Adrenal gland (tissue), 12 donors: ENCODE data around the gene LRRC63. TPM values are rescaled to one million over a fixed set of nuclear protein-coding genes. Genes with fewer than 3 reads are reported as not detected.

Experiments
- DNase-seq, 7 donors: peaks; one replicate each; pipeline ENCODE4 v3.0.0-alpha.2; 2019 to 2020
- H3K27ac ChIP-seq, 5 donors: fragments of 200-600 bp; sonication (generic) in 4 of 5; 1 replicate in 3 of 5; 2 replicates in 2 of 5; pipeline versions ENCODE4 v1.5.1 to v1.8.0; 2016 to 2020; ENCODE audit warnings: mild to moderate bottlenecking in 1 of 5
- H3K27me3 ChIP-seq: fragments of 200-600 bp; 2 replicates; pipeline ENCODE4 v1.8.0; 2021
- H3K36me3 ChIP-seq, 2 donors: fragments of 200-600 bp; replicated peaks in 1 of 2; 1 replicate in 1 of 2; 2 replicates in 1 of 2; pipeline versions ENCODE4 v1.5.1 to v1.8.0; 2018 to 2022
- H3K4me1 ChIP-seq, 2 donors: fragments of 200-600 bp; replicated peaks in 1 of 2; 1 replicate in 1 of 2; 2 replicates in 1 of 2; pipeline versions ENCODE4 v1.5.1 to v1.8.0; 2018 to 2021
- H3K4me3 ChIP-seq, 4 donors: fragments of 200-600 bp; sonication (generic) in 3 of 4; one replicate each; pipeline ENCODE4 v1.5.1; 2016 to 2018
- H3K9me3 ChIP-seq, 3 donors: fragments of 200-600 bp; sonication (generic) in 1 of 3; replicated peaks in 1 of 3; 1 replicate in 2 of 3; 2 replicates in 1 of 3; pipeline versions ENCODE4 v1.5.1 to v1.8.0; 2016 to 2021
- CTCF ChIP-seq, 6 experiments: fragments of 450-650 bp in 4 of 6; fragments of 200-600 bp in 2 of 6; sonication (generic) in 1 of 6; IDR thresholded peaks; 1 replicate in 5 of 6; 2 replicates in 1 of 6; pipeline versions ENCODE4 v1.5.1 to v1.8.0; 2016 to 2021; ENCODE audit warnings: antibody characterized with exemption in 6 of 6, mild to moderate bottlenecking in 2 of 6, moderate library complexity in 1 of 6
- POLR2A ChIP-seq, 2 donors: fragments of 450-650 bp; IDR thresholded peaks; one replicate each; pipeline ENCODE4 v1.6.1; 2017; ENCODE audit warnings: antibody characterized with exemption in 2 of 2, mild to moderate bottlenecking in 2 of 2, moderate library complexity in 1 of 2
- WGBS, 4 donors: extraction: QIAGEN DNeasy Blood & Tissue Kit in 2 of 4; methylation state at CpG; one replicate each; pipeline versions ENCODE4 v1.1.5 to v1.1.7; 2013 to 2017; 5-methylcytosine and 5-hydroxymethylcytosine counted together
- intact Hi-C, 2 donors: fragments of 100-400 bp; cut with DNase I; formaldehyde crosslinking; loops; one replicate each; pipeline versions ENCODE4 v1.14.1 to v1.15.0; 2022 to 2023
- polyA plus RNA-seq, 3 donors: library from polyadenylated mRNA; stranded (reverse); fragments of 200-250 nt in 2 of 3; fragments of 350-450 nt in 1 of 3; fragmentation: Illumina TruSeq in 1 of 3; extraction: RNeasy Lipid Tissue Mini Kit (QIAGEN cat#74804) in 1 of 3; gene quantifications; one replicate each; pipeline ENCODE4 v1.2.3, GENCODE V29; 2013 to 2014
- total RNA-seq, 9 donors: library from RNA; depleted of rRNA in 4 of 9; stranded (reverse); fragments of >200 nt in 4 of 9; fragments of 120-200 nt in 1 of 9; fragmentation: NEBNext Ultra II Directional in 1 of 9; extraction: Animal tissue kit (Norgen Biotek cat#: 25700) in 1 of 9; gene quantifications; one replicate each; pipeline versions ENCODE4 v1.1.0 to v1.2.4, GENCODE V29; 2013 to 2023
- donor health status: healthy with polysubstance abuse.
- donor health status: Bipolar disorder and iron deficiency.
- donor health status: DM: yes; HTN: yes; CAD: no.
- donor health status: DM: no; HTN: no; CAD: no.
- donor health status: DM: no; HTN: no; CAD: no.
- donor health status: DM: yes; HTN: yes; CAD: no.

The LRRC63 gene
- total and polyA plus RNA-seq, 12 donors: 0.26 to 2.7 (median 0.67) TPM; not detected in 2

- no peak for DNase-seq
- no peaks in the 10 kb centered on the region for H3K27me3 ChIP-seq
- intact Hi-C loops: no loop called here
- no peak overlapping the region for H3K27ac ChIP-seq
- WGBS, 4 donors: 74 to 88% (median 82%) methylated on average over 2 of the region's 2 CpGs
- no peaks in the 10 kb centered on the region for H3K9me3 ChIP-seq
- no peaks in the 10 kb centered on the region for H3K4me1 ChIP-seq
- H3K36me3 ChIP-seq: no peaks in the 10 kb centered on the region
- no peak overlapping the region for H3K4me3 ChIP-seq
- TF ChIP-seq CTCF (IDR thresholded peaks at IDR 0.05) (no peak), POLR2A (IDR thresholded peaks at IDR 0.05) (no peak)
These were observed 55.4 kb downstream of the LRRC63 start for GRCh38 chr13:46267166-46267565.

- H3K27me3 ChIP-seq: no peaks in the 10 kb centered on the region
- WGBS, 4 donors: 73 to 85% (median 80%) methylated on average over 6 of the region's 6 CpGs
These were observed 58.7 kb downstream of the LRRC63 start for GRCh38 chr13:46270416-46270815.

GRCh38 chr13:46274094-46274698 lies 62.5 kb downstream of the LRRC63 start:
- no peaks in the 10 kb centered on the region for H3K4me1 ChIP-seq
- WGBS, 4 donors: 79 to 85% (median 82%) methylated on average over 3 of the region's 3 CpGs
- intact Hi-C loops: no loop called here
- H3K9me3 ChIP-seq: no peaks in the 10 kb centered on the region
- H3K36me3 ChIP-seq: no peaks in the 10 kb centered on the region
- no peaks in the 10 kb centered on the region for H3K27me3 ChIP-seq
- no peak overlapping the region for H3K4me3 ChIP-seq
- no peak overlapping the region for H3K27ac ChIP-seq
- TF ChIP-seq CTCF (IDR thresholded peaks at IDR 0.05) (no peak), POLR2A (IDR thresholded peaks at IDR 0.05) (no peak)
- DNase-seq: no peak

More at GRCh38 chr13:46270416-46270815, 58.7 kb downstream of the LRRC63 start:
- intact Hi-C loops: no loop called here
- no peaks in the 10 kb centered on the region for H3K4me1 ChIP-seq
- TF ChIP-seq CTCF (IDR thresholded peaks at IDR 0.05) (no peak), POLR2A (IDR thresholded peaks at IDR 0.05) (no peak)
- H3K27ac ChIP-seq: no peak overlapping the region
- no peak overlapping the region for H3K4me3 ChIP-seq
- DNase-seq: no peak
- H3K9me3 ChIP-seq: no peaks in the 10 kb centered on the region
- no peaks in the 10 kb centered on the region for H3K36me3 ChIP-seq

- 47 to 62% (median 57%) methylated on average over 4 of the region's 4 CpGs for WGBS, 4 donors
- Histone ChIP-seq H3K27ac (no peak overlapping the region), H3K27me3 (no peaks in the 10 kb centered on the region), H3K4me1 (no peaks in the 10 kb centered on the region), H3K9me3 (no peaks in the 10 kb centered on the region), H3K36me3 (no peaks in the 10 kb centered on the region), H3K4me3 (no peak overlapping the region)
- DNase-seq: no peak
- TF ChIP-seq POLR2A (IDR thresholded peaks at IDR 0.05) (no peak), CTCF (IDR thresholded peaks at IDR 0.05) (no peak)
- intact Hi-C loops: no loop called here
These were observed 66.7 kb downstream of the LRRC63 start for GRCh38 chr13:46278474-46278873.
